Sigmoid colon (tissue), 7 donors: ENCODE data around the gene SKI. TPM values are rescaled to one million over a fixed set of nuclear protein-coding genes. Genes with fewer than 3 reads are reported as not detected.

Source experiments
- DNase-seq: peaks from one replicate; pipeline ENCODE4 v3.0.0-alpha.2; 2019
- H3K27ac ChIP-seq, 4 donors: fragments of 200-600 bp; sonication (generic); one replicate each; pipeline ENCODE4 v1.5.1; 2016 to 2019; ENCODE audit warnings: mild to moderate bottlenecking in 1 of 4
- H3K27me3 ChIP-seq, 3 donors: fragments of 200-600 bp; sonication (generic); one replicate each; pipeline ENCODE4 v1.5.1; 2019; ENCODE audit warnings: mild to moderate bottlenecking in 1 of 3
- H3K36me3 ChIP-seq, 4 donors: fragments of 200-600 bp; sonication (generic); one replicate each; pipeline ENCODE4 v1.5.1; 2016 to 2019
- H3K4me1 ChIP-seq, 4 donors: fragments of 200-600 bp; sonication (generic); one replicate each; pipeline ENCODE4 v1.5.1; 2017 to 2019
- H3K4me3 ChIP-seq, 4 donors: fragments of 200-600 bp; sonication (generic); one replicate each; pipeline ENCODE4 v1.5.1; 2017 to 2019; ENCODE audit warnings: mild to moderate bottlenecking in 2 of 4, moderate library complexity in 1 of 4
- H3K9me3 ChIP-seq, 4 donors: fragments of 200-600 bp in 3 of 4; sonication (generic) in 3 of 4; one replicate each; pipeline versions ENCODE4 v1.5.1 to v1.6.1; 2013 to 2019
- CTCF ChIP-seq, 4 experiments: fragments of 450-650 bp in 3 of 4; fragments of 200-600 bp in 1 of 4; IDR thresholded peaks; one replicate each; pipeline ENCODE4 v1.5.1; 2016 to 2019; ENCODE audit warnings: antibody characterized with exemption in 4 of 4, mild to moderate bottlenecking in 3 of 4, moderate library complexity in 2 of 4
- EP300 ChIP-seq, 4 donors: sonication (generic); formaldehyde crosslinking; IDR thresholded peaks; one replicate each; pipeline ENCODE4 v1.6.1; 2017; ENCODE audit warnings: antibody characterized with exemption in 4 of 4
- POLR2A ChIP-seq, 2 donors: fragments of 450-650 bp; IDR thresholded peaks; one replicate each; pipeline ENCODE4 v1.6.1; 2016; ENCODE audit warnings: antibody characterized with exemption in 2 of 2, mild to moderate bottlenecking in 2 of 2, moderate library complexity in 2 of 2
- POLR2AphosphoS5 ChIP-seq, 4 donors: sonication (generic); formaldehyde crosslinking; IDR thresholded peaks; one replicate each; pipeline ENCODE4 v1.6.1; 2017; ENCODE audit warnings: antibody characterized with exemption in 4 of 4
- WGBS, 2 donors: extraction: QIAGEN DNeasy Blood & Tissue Kit; methylation state at CpG; one replicate each; pipeline ENCODE4 v1.1.7; 2013; 5-methylcytosine and 5-hydroxymethylcytosine counted together
- intact Hi-C: fragments of 100-400 bp; cut with DNase I; formaldehyde crosslinking; loops from one replicate; pipeline ENCODE4 v1.15.1; 2023
- polyA plus RNA-seq, 3 donors: library from polyadenylated mRNA; stranded (reverse); fragments of 200-250 nt; gene quantifications; one replicate each; pipeline ENCODE4 v1.2.3, GENCODE V29; 2013
- total RNA-seq, 4 donors: library from RNA; depleted of rRNA; stranded (reverse); fragments of >200 nt; gene quantifications; one replicate each; pipeline ENCODE4 v1.1.0, GENCODE V29; 2016
- donor health status: healthy with polysubstance abuse.
- donor health status: Bipolar disorder and iron deficiency.
- donor health status: healthy.

SKI gene
- total and polyA plus RNA-seq, 7 donors, result 5.8 to 50.4 (median 19.3) TPM

- intact Hi-C loops, result loop anchor here (5.0 kb wide), 1 partner anchor 42 kb away; no protein-coding TSS in a partner anchor
- Histone ChIP-seq H3K4me1 (peaks cover 0 to 17% (median 16%) of the 10 kb centered on the region in 4 donors), H3K4me3 (no peak overlapping the region), H3K27ac (no peak overlapping the region), H3K9me3 (no peaks in the 10 kb centered on the region), H3K27me3 (no peaks in the 10 kb centered on the region), H3K36me3 (no peaks in the 10 kb centered on the region)
- no peak for DNase-seq
- no peak for TF ChIP-seq POLR2A (IDR thresholded peaks at IDR 0.05)
- no peak for TF ChIP-seq EP300 (IDR thresholded peaks at IDR 0.05)
- no peak for TF ChIP-seq CTCF (IDR thresholded peaks at IDR 0.05)
- TF ChIP-seq POLR2AphosphoS5 (IDR thresholded peaks at IDR 0.05), result no peak
- 79 to 84% methylated on average over 33 of the region's 33 CpGs for WGBS, 2 donors
Observed at GRCh38 chr1:2334883-2335534, 106.9 kb downstream of the SKI start.

GRCh38 chr1:2335721-2336455, 107.8 kb downstream of the SKI start:
- Histone ChIP-seq H3K9me3 (no peaks in the 10 kb centered on the region), H3K4me1 (peaks cover 0 to 8% (median 7%) of the 10 kb centered on the region in 4 donors), H3K27me3 (no peaks in the 10 kb centered on the region), H3K36me3 (no peaks in the 10 kb centered on the region), H3K27ac (no peak overlapping the region), H3K4me3 (no peak overlapping the region)
- WGBS, 2 donors, result 86 to 92% methylated on average over 36 of the region's 36 CpGs
- intact Hi-C loops, result no loop called here
- TF ChIP-seq EP300 (IDR thresholded peaks at IDR 0.05) (no peak), CTCF (IDR thresholded peaks at IDR 0.05) (no peak), POLR2A (IDR thresholded peaks at IDR 0.05) (no peak), POLR2AphosphoS5 (IDR thresholded peaks at IDR 0.05) (no peak)
- no peak for DNase-seq

GRCh38 chr1:2336499-2336898, 108.4 kb downstream of the SKI start:
- no peak overlapping the region for H3K27ac ChIP-seq
- H3K9me3 ChIP-seq, result no peaks in the 10 kb centered on the region
- H3K36me3 ChIP-seq, result no peaks in the 10 kb centered on the region
- WGBS, 2 donors, result 74 to 86% methylated on average over 11 of the region's 11 CpGs
- intact Hi-C loops, result no loop called here
- TF ChIP-seq CTCF (IDR thresholded peaks at IDR 0.05) (no peak), POLR2AphosphoS5 (IDR thresholded peaks at IDR 0.05) (no peak), POLR2A (IDR thresholded peaks at IDR 0.05) (no peak), EP300 (IDR thresholded peaks at IDR 0.05) (no peak)
- DNase-seq, result no peak
- no peak overlapping the region for H3K4me3 ChIP-seq
- H3K4me1 ChIP-seq, result peaks cover 0 to 2% (median 1%) of the 10 kb centered on the region in 4 donors
- H3K27me3 ChIP-seq, result no peaks in the 10 kb centered on the region

- Histone ChIP-seq H3K27me3 (no peaks in the 10 kb centered on the region), H3K9me3 (no peaks in the 10 kb centered on the region), H3K4me1 (no peaks in the 10 kb centered on the region), H3K4me3 (no peak overlapping the region), H3K27ac (no peak overlapping the region), H3K36me3 (no peaks in the 10 kb centered on the region)
- no peak for TF ChIP-seq EP300 (IDR thresholded peaks at IDR 0.05)
- no peak for TF ChIP-seq POLR2AphosphoS5 (IDR thresholded peaks at IDR 0.05)
- TF ChIP-seq CTCF (IDR thresholded peaks at IDR 0.05), result no peak
- no peak for TF ChIP-seq POLR2A (IDR thresholded peaks at IDR 0.05)
- DNase-seq, result no peak
- WGBS, 2 donors, result 89 to 92% methylated on average over 23 of the region's 23 CpGs
- intact Hi-C loops, result no loop called here
Observed at GRCh38 chr1:2337081-2337480, 109.0 kb downstream of the SKI start.
